ENCODE measurements around the gene ALDH1A3.

ALDH1A3 gene

GRCh38 chr15:100885116-100885515, 5.5 kb downstream of the ALDH1A3 start:
- no peak for DNase-seq

DNA sequence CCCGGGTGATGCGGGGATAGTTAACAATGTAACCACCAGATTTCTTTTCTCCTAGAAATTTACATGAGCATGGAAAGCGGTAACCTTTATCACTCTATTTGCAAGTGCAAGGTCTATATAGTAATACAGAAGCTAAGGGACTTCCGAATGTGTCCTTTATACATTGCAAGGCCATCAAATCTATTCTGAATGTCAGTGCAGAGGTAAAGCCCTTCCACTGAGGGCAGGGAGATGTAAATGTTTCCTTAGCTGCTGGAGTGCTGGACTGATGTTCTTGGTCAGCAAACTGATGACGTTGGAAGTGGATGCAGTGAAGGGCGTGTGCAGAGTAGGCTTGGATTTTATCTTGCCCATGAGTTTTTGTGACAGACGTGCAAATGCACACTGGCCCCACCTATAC, 6.2 kb downstream of the ALDH1A3 start:
- DNase-seq = no peak

- no peak for DNase-seq
These were observed 7.7 kb downstream of the ALDH1A3 start for GRCh38 chr15:100887211-100887913.

DNA sequence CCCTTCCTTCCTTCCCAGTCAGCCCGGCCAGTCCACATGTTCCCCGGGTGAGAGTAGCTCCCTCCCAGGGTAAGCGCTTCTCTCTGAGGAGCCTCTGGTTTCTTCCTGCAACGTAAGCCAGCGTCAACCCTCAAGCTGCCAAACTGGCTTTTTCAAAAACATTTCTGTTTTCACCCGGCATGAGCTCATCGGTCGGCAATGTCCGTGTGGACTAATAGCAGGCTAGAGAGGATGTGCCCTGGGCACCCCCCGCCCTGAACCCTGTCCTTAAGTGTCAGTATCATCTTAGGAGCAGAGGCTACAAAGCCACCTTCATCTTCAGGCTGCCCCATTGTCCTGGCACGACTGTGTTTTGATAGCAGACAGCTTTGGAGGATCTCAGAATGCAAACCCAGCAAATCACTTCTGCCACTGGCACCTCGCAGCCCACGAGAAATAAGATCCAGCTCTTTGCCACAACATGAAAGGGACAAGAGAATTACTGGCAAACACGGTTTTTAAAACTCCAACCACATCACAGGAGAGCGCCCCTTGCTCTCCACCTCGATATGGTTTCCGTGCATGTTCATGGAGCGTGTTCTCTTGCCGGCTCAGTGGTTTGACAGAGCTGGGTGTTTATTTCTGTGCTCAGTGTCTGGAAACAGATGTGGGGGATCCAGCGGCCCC, 9.9 kb downstream of the ALDH1A3 start:
- DNase-seq = no peak

DNA sequence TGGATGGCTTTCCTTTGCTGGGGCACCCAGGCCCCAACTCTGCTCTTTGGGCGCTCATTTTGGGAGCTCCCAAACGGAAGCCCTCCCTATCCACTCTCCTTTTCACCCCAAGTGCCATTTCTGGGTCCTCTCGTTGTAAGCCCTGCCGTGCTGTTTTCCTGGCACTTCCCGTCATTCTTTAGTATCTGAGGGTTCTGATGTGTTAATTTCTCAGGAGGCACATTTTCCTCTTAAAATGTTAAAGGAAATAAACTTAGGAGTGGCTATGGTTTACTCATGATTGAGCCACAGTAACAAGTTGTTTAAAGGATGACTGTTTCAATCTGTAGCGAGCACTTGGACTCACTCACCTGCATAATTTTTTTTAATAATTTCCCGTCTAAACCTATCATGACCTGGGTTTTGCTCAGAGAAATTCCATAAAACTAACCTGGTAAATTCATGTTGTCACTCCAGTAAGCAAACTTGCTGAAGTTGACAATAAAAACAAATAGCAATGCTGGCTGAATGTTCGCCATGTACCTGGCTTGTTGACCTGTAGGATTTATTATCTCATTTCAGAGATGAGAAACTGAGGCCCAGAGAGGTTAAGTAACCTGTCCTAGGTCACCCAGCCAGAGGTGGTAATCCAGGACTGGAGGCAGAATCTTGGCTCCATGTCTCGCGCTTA, 10.6 kb downstream of the ALDH1A3 start:
- no peak for DNase-seq

DNA sequence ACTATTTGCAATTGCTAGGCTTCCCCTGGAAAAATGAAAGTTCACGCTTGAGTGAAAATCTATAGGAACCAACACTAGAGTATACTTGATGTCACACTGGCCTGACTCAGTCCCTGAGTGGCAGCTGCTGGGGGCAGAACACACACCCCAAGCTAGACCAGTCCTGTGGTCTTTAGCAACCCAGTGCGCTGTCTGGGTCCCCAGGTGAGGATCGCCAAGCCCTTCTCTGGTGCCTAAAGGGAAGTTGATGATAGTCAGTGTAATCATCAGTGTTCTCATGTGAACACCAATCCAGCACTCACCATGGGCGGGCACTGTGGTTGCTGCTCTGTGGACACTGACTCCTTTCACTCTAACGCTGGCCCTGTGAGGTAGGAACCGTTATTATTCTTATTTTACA, 11.2 kb downstream of the ALDH1A3 start:
- peak; percentile 62 for DNase-seq

DNA sequence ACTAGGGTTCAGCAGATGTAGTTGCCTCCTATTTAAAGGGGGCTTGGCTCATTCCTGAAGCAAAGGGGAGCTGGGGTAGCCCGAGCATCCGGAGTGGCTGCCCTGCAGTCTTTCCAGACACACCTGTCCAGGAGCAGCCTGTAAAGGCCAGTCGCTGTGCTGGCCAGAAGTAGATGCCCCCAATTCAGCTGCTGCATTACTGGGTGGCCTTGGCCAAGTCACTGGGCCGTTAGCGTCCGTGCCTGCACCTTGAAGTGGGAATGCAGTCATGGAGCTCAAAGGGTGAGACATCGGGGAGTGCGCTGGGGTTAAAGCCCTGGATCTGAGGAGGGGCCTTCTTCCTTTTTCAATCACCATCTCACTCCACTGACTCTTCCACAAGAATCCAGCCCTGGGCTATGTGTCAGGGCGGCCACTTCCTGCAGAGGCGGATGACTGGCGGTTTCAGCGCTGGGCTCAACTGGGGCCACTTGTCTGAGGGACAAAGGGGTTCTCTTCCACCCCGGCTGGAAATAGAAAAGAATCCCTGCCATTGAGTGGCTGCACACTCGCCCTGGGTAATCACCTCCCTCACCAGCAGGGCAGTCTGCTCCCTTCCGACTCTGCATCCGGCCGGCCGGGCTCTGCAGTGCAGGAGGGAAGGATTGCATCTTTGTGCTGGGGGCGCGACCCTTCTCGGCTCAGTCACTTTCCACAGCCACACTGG, 11.8 kb downstream of the ALDH1A3 start:
- DNase-seq = no peak

DNA sequence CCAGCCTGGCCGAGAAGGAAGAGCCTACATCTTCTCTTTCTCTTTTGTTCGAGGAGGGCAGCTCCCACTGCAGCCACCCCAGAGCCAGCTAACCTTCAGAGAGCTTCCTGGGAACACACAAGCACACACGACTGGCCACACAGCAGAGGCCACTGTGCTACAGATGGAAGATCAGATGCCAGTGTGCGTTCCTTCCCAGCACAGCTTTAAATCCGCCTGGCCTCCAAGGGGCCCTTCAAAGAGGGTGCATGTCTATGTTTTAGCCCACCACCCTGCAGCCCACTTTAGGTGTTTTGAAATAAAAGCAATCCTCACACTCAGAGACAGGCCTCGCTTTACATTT, 12.4 kb downstream of the ALDH1A3 start:
- DNase-seq = no peak

- no peak for DNase-seq
These were observed 13.8 kb downstream of the ALDH1A3 start for GRCh38 chr15:100893261-100893963.

DNA sequence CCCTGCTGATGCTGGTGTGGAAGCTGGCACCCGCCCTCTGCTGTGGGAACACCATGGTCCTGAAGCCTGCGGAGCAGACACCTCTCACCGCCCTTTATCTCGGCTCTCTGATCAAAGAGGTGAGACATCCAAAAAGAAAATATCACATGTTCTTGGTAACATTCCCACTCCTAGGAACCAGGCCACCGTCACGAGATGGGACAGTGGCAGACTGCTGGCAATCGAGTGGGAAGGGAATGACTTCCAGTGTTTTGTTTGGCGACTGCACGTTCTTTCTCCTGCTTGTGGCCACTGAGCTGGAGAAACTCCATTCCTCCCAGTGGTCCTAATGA, 14.3 kb downstream of the ALDH1A3 start:
- no peak for DNase-seq

- DNase-seq = no peak
These were observed 16.1 kb downstream of the ALDH1A3 start for GRCh38 chr15:100895721-100896120.

- no peak for DNase-seq
These were observed 17.9 kb downstream of the ALDH1A3 start for GRCh38 chr15:100897221-100898151.

- no peak for DNase-seq
These were observed 18.5 kb downstream of the ALDH1A3 start for GRCh38 chr15:100898152-100898490.

DNA sequence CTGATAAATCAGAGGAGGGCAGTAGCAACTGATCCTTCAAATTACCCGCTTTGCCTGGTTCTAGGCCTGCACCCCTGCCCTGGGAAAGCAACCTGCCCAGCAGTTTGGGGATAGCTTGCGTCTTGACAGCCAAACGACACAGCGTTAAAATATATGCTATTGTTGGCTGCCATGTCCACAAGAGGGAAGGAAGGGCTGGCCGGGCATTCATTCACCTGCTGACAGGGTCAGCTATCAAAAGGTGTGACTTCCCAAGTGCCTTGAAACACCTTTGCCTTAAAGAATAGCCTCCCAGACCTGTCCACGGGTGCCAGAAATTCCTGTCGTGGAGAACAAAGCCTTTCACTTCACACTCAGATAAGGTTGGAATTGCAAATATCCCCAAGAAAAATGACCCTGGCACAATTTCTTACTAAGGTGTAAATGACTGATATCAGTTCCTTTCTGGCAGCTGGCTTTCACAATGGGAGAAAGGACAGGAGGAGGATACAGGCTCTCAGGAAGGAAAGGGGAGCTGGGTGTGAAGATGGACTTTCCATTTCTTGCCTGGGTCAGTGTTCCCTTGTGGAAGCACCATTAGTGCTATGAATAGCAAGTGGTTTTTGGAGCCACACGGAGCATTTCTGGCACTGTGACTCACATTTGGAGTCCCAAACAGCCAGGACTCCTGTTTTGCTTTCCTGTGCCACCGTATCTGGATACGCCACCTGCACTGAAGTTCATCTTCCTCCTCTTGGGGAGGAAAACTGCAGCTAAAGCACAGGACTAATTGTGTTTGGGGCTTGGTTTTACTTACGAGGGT, 19.2 kb downstream of the ALDH1A3 start:
- no peak for DNase-seq

DNA sequence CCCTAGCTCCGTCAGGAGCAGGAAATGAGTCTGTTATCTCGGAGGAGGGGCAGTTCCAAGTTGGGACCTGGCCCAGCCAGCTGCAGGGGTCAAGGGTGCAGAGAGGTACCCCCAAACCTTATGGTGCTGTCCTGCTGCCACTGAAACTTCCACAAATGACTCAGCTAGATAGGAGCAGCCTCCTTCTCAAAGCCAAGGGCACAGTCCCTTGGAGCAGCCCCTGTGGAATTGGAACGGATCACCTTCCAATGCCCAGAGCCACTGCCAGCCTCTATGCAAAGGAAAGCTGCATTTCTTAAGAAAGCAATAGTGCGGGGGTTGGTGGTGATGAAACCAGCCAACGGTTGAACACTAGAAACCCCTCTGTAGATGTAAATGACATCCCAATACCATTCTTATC, 20.0 kb downstream of the ALDH1A3 start:
- DNase-seq = no peak

GRCh38 chr15:100900136-100900794, 20.6 kb downstream of the ALDH1A3 start:
- no peak for DNase-seq

DNA sequence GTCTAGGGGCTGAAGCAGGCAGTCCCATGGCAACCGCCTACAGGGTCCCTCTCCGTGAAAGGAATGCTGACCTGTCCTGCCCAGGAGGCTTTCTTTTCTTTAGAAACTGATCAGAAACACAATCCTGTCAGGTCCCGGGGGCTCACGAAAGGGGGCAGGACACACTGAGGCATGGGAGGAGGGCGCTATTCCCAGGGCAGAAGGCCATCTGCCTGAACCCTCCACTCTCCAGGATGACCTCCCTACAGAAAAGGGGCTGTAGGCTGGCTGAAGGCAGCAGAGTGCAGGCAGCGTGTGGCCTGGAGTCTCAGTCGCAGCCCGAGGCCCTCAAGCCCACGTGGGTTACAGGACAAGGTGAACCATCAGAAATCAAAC, 21.2 kb downstream of the ALDH1A3 start:
- DNase-seq = no peak

- no peak for DNase-seq
These were observed 21.7 kb downstream of the ALDH1A3 start for GRCh38 chr15:100901296-100901695.

- DNase-seq = no peak
These were observed 22.2 kb downstream of the ALDH1A3 start for GRCh38 chr15:100901702-100902435.

All from NCI-H187 treated with DMSO at 0.1 percent for 48 hours (cell line).